GM08714 (cell line): ENCODE results near the gene UBE2Q2.
A peak's percentile ranks its signal among the peaks of the same experiment; 100 is the strongest.
"Not testable (repeated sequence)": the region's sequence is repeated elsewhere in the genome, so short reads cannot be mapped to it uniquely, and the experiment has no call there.

Experiments used
- H3K4me3 ChIP-seq: fragments of 200-500 bp; sonication (Bioruptor generic); 2 replicates; pipeline ENCODE4 v1.5.1; 2014; ENCODE audit warnings: mild to moderate bottlenecking, low read length, inconsistent platforms
- ZNF274 ChIP-seq: IDR thresholded peaks from 2 replicates; pipeline ENCODE4 v1.6.1; 2012; ENCODE audit warnings: mild to moderate bottlenecking, low read depth, low read length

Gene UBE2Q2

DNA sequence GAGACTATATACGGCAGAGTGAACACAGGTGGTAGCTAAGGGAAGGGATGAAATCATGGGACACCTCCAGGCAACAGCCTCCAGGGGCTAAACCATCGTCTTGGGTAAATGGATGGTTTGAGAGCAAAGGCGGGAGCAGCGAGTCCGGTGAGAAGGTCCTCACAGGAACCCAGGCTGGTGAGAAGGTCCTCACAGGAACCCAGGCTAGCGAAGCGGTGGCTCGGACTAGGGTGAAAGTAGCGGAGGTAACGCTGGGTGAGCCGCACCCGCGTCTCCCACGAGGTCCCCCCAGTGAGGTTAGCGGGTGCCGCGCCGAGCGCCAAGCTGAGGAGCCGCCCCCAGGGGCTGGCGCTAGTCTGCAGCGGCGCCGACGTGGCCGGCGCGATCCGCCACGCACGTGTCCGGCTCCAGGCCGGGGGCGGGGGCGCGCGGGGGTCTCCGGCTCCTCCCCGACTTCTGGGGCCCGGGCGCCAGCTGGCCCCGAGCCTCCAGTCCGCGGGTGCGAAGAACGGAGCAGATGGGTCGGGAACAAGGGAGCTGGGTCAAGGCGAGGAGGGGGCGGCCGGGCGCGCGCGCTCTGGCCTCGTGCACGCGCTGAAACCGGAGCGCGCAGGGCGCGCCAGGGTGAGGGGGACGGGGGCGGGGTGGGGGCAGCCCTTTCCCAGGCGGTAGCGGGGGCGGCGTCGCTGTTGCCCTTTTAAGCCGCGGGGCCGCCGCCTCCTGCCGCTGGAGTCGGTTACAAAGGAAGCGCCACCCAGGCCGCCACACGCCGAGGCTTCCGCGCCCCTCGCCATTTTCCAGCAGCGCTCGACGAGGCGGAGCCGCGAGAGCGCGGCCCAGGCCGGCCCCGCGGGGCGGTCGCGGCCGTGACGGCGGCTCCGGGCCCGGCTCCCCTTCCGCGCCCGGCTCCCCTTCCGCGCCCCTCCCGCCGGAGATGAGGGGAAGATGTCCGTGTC is at the start of gene UBE2Q2:
UBE2Q2 (plus strand) TSS at position 726 of the 956 bp plus-strand sequence; CDS start at position 946, 220 bp downstream.
- TF ChIP-seq ZNF274, result no peak
- peak within 1 kb of the TSS; percentile 84 for H3K4me3 ChIP-seq

DNA sequence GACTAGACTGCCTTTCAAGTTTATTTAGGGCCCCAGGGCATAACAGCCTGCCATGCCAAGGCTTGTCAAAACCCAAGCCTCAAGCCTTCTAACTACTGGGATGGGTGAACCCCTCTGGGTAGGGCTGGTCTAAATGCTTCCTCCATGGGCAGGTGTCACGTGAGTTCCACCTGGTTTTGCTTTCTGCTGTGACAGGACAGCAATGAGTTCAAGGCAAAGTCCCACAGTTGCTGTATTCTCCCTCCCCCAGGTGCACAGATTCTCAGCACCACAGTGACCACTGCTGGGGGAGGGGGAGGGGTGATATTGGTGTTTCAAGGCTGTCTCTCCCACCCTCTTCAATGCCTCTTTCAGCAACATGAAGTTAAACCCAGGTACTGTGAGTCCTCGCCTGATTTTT is 46.9 kb upstream of the UBE2Q2 start:
- no peak for TF ChIP-seq ZNF274
- no peak overlapping the region for H3K4me3 ChIP-seq

DNA sequence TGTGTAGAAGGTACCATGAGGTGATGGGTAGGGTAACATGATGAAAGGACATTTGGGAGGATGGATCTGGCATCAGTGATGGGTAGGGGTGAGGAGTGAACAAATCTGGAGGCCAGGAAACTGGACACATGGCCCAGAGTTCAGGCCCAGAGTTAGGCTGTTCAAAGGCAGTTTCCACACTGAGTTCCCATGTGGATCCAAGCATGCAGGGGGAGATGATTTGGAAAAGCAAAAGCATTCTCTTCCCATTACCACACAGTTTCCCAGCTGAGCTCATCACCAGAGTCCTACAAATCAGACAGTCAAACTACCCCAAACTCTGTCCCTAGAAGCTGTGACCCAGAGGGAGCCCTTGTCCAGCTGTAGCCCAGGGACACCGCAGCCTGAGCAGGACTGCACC is 46.1 kb upstream of the UBE2Q2 start:
- H3K4me3 ChIP-seq, result not testable (repeated sequence)

DNA sequence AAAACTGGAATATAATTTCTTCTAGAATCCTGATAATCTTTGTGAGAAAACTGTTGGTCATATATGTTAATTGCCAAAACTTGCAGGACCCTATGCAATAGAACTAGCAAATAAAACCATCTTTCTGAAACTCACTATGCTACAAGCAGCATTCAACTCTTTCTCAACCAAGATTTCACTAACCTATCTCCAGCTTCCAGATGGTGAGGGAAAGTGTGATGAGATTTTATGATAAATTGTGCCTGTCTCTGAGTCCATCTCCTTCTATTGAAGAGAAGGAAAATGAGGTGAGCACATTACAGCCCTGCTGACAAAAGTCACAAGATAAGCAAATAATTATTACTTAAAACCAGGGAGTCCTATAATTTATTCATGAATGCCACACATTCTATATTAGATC is 44.1 kb upstream of the UBE2Q2 start:
- no peak for TF ChIP-seq ZNF274
- H3K4me3 ChIP-seq, result no peak overlapping the region

DNA sequence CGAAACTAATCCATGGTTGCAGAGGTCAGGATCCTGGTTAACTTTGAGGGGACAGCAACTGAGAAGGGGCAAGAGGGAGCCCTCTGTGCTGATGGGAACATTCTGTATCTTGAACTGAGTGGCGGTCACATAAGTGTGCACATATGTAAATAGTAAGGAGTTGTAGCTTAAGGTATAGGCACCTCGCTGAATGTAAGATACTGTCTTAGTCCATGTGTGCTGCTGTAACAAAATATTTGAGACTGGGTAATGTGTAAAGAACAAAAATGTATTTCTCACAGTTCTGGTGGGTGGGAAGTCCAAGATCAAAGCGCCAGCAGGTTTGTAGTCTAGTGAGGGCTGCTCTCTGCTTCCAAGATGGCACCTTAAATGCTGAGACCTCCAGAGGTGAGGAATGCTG is 42.8 kb upstream of the UBE2Q2 start:
- H3K4me3 ChIP-seq, result not testable (repeated sequence)

DNA sequence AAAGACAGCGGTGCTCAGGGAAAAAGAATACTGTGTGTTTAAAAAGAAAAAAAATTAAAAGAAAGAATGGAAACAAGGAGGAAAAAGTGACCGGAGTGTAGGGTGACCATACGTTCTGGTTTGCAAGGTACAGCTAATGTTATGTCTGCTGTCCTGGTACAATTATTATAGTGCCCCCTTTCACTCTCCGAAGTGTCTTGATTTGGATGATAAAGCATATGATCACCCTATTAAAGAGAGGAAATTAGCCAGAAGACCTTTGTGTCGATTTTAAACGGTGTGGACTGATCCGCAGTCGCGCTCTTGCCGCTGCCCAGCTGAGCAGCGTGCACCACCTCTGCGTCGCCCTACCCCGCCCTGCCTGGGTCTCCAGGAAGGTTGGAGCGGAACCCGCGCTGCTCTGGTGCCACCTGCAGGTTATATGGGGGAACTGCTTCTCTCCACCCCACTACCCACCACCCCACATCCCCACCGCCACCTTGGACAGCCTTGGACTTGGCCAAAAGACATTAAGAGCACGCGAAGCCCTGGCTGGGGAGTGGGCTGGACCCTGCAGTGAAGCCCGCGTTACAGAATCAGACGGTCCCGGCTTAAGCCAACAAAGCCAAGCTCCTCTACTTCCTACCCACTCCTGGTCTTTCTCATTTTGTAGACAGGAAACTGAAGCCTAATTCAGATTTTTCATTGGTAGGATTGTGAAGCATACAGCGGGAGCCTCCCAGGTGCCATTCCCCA is 41.2 kb upstream of the UBE2Q2 start:
- TF ChIP-seq ZNF274, result no peak
- no peak overlapping the region for H3K4me3 ChIP-seq

DNA sequence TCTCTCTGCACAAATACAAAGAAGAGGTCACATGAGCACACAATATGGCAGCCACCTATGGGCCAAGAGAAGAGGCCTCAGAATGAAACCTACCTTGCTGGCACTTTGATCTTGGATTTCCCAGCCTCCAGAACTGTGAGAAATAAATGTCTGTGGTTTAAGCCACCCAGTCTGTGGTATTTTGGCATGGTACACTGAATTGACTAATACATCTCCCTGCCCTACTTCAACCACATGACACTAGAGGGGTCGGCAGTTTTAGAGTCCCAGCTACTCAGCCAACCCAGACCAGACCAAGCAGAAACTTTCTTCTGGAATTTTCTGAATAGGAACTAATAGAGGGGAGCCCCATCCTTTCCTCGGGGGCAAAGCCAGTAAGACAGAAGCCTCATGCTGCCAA is 35.8 kb upstream of the UBE2Q2 start:
- H3K4me3 ChIP-seq, result not testable (repeated sequence)

DNA sequence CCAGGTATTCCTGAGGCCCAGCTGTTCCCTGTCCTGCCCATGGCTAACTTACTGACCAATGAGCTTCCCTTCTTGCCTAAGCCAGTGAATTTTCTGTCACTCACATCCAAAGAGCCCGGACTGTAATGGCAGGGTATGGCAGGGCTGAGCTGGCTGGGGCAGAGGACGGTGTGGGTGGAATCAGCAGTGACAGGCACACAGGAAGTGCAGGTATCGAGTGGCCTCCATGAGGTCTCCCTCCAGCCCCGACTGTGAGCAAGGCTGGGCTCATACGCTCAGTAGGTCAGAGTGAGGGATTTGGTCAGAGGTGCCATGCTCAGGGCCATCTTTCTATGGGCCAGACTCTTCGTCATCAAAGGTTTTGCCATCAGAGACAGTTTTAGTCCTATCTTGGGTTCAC is 35.2 kb upstream of the UBE2Q2 start:
- H3K4me3 ChIP-seq, result not testable (repeated sequence)

DNA sequence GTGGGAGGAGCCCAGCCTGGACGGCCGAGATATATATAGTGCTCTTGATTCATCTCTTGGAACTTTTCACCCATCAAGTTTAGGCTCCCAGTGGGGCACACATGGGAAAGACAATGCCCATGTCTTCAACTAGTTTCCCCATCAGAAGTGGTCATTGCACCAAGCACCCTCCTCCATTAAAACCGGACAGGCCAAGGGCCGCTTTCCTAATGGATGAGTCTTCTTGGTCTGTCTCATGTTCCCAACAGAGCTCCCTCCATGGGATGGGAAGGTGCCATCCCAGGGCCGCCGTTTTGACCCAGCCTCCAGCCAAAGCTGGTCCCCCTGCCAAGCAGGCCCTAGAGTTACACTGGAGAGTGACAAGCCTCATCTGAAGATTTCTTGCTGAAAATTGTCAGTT is 34.7 kb upstream of the UBE2Q2 start:
- no peak overlapping the region for H3K4me3 ChIP-seq
- TF ChIP-seq ZNF274, result no peak

DNA sequence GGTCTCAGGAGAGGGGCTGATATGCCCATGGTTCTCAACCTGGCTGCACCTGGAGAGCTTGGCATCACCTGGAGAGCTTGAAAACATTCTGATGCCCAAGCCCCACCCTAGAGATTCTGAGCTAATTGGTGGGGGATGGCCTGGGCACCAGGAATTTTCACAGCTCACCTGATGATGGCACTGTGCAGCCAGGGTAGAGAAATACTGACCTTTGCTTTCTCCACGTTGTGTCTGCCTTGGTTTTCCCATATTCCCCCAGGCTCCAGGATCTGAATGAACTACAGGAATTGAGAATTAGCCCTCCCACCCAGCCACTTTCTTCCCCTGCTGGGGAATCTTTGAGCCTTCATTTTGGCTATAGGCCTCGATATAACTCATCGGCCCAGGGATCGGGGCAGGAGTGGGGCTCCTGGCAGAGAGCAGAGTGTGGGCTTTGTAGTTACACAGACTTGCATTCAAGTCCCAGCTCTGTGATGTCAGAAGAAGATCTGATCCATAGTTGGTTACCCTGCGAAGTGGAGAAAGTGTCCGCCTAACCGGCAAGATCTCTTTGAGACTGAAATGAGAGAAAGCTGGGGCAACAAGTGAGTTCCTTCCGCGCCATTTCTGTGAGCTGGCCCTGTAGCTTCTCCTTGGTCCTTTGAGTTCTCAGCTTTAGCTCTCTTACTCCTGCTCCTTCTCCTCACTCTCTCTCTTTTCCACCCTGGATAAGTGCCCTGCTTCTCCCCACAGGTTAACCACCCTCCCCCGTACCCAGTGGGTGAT is 33.1 kb upstream of the UBE2Q2 start:
- no peak for TF ChIP-seq ZNF274
- H3K4me3 ChIP-seq, result no peak overlapping the region

DNA sequence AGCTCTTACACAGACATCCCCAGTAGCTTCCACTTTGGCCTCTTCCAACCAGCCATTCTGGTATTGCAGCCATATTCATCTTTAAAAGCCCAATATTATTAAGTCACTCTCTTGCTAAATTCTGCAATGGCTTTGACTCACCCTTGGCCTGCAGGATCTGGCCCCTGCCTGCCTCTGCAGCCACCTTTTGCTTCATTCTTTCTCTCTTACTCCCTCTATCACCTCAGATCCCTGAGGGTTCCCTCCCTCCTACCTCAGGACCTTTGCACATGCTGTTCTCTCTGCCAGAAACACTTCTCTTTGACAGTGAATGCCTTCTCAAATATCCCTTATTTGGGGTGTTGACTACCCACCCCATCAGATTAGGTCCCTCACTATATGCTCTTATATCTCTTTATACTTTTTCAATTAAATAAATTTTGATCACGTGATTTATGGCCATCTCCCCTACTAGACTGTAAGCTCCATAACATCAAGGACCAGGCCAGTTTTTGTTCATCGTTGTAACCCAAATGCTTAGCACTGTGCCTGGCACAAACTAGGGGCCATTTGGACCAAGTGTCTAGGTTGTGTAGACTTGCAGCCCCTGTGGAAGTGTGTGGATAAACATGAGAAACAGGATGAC is 32.3 kb upstream of the UBE2Q2 start:
- no peak overlapping the region for H3K4me3 ChIP-seq
- no peak for TF ChIP-seq ZNF274

DNA sequence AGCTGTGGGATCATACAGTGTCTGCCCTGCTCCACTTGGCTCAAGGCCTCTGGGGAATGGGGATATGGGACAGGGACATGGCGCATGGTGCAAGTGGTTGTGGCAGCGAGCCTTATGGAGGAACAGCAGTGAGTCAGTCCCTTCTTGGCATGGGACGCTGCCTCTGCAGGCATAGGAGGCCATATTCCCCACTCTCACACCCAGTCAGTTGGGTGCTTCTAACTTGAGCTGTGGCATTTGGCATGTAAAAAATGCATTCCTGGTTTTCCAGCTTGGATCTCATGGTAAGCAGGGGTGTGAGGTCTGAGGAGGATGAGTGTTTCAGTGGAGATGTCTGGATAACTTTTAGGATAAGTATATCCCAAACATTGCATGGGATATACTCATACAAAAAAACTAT is 31.6 kb upstream of the UBE2Q2 start:
- TF ChIP-seq ZNF274, result no peak
- H3K4me3 ChIP-seq, result no peak overlapping the region

DNA sequence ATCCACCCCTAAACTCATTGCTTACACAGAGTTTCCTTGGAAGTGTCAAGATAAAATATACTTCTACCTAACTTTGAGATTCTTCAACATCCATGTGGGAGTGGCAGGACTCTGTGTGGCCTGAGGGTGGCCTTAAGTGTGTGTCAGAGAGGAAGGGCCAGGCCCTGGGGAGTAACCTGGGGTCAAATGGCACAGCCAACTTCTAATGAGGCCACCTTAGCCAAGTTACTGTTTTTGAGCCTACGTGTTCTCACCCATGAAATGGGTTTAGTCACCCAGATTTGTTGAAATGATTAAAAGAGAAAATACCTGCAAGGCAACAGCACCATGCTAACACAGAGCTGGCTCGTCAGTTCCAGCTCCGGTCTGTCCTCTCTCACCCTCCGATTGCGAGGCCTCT is 28.5 kb upstream of the UBE2Q2 start:
- no peak overlapping the region for H3K4me3 ChIP-seq
- no peak for TF ChIP-seq ZNF274

DNA sequence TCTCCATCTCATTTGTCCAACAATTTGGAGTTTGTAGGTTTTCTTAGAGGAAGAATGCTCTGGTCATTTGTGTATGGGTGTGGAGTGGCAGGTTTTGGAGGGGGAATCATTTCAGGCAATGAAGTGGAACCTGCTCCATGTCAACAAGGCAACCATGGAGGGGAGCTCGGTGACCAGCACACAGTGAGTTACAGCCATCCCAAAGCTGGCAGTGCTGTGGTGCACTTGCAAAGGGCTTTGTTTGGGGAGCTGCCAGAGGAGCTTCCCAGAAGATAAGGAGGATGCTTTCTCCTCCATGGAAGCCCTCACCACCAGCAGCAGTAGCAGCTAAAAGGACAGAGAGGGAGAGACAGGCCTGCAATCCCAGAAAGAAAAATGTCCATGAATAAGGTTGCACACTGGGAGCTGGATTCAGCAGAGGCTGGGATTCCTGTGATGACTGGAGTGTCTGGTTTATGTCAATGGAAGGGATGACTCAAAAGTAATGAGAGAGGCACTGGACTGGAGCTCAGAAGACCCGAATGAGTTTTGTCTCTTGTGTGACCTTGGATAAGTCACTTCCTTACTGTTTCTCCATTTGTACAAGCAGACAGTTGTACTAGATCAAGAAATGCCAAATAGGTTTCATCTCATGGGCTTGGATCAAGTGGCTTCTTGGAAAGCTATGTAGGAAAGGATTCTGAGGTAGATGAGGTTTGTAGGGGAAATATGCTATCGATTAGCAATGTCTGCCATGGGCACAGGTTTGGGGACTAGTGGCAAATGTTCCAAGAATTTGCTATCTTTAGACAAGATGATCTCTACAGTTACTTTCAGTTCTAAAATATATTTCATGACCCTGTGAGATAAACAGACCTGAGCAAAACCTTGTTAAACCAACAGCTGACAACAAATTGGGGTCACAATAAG is 27.2 kb upstream of the UBE2Q2 start:
- no peak overlapping the region for H3K4me3 ChIP-seq
- TF ChIP-seq ZNF274, result no peak
